HepG2 (cell line): ENCODE results near the gene HCK. TPM values are rescaled to one million over a fixed set of nuclear protein-coding genes. Genes with fewer than 3 reads are reported as not detected.

Experiments used
- ADNP ChIP-seq: sonication (generic); formaldehyde crosslinking; IDR thresholded peaks from 2 replicates; pipeline ENCODE4 v1.4.0; 2020; ENCODE audit warnings: missing genetic modification reagents
- ATRX ChIP-seq: sonication (generic); formaldehyde crosslinking; IDR thresholded peaks from 2 replicates; pipeline ENCODE4 v1.4.0; 2020; ENCODE audit warnings: missing genetic modification reagents, borderline replicate concordance
- CERS6 ChIP-seq: sonication (generic); formaldehyde crosslinking; IDR thresholded peaks from 2 replicates; pipeline ENCODE4 v1.5.0; 2020; ENCODE audit warnings: missing genetic modification reagents
- GABPB1 ChIP-seq: IDR thresholded peaks from 2 replicates; pipeline ENCODE4 v1.6.1; 2016; ENCODE audit warnings: mild to moderate bottlenecking, missing genetic modification reagents, moderate library complexity, missing compliant biosample characterization
- HMGXB3 ChIP-seq: sonication (generic); formaldehyde crosslinking; IDR thresholded peaks from 2 replicates; pipeline ENCODE4 v1.4.0; 2020; ENCODE audit warnings: missing genetic modification reagents, borderline replicate concordance
- HNF4A ChIP-seq: sonication (generic); formaldehyde crosslinking; IDR thresholded peaks from 2 replicates; pipeline ENCODE4 v1.4.0; 2020; ENCODE audit warnings: missing genetic modification reagents
- NCOA2 ChIP-seq: sonication (generic); formaldehyde crosslinking; IDR thresholded peaks from 2 replicates; pipeline ENCODE4 v1.8.0; 2022; ENCODE audit warnings: inconsistent platforms
- NFE2 ChIP-seq: sonication (generic); formaldehyde crosslinking; IDR thresholded peaks from 2 replicates; pipeline ENCODE4 v1.4.0; 2020; ENCODE audit warnings: missing genetic modification reagents
- NFYC ChIP-seq: IDR thresholded peaks from 2 replicates; pipeline ENCODE4 v1.6.1; 2016; ENCODE audit warnings: missing genetic modification reagents, missing compliant biosample characterization
- POGK ChIP-seq: sonication (generic); formaldehyde crosslinking; conservative IDR thresholded peaks from 2 replicates; pipeline ENCODE4 v1.8.0; 2022; ENCODE audit warnings: mild to moderate bottlenecking, moderate library complexity, missing genetic modification reagents
- PRPF4 ChIP-seq: fragments of 200-400 bp; formaldehyde crosslinking; IDR thresholded peaks from 2 replicates; pipeline ENCODE4 v1.6.1; 2016; ENCODE audit warnings: low read length, low read depth; ENCODE audit not compliant: poor library complexity, severe bottlenecking
- SP2 ChIP-seq: sonication (generic); formaldehyde crosslinking; IDR thresholded peaks from 2 replicates; pipeline ENCODE4 v1.5.1; 2020; ENCODE audit warnings: mild to moderate bottlenecking, missing genetic modification reagents
- ZFYVE20 ChIP-seq: sonication (generic); formaldehyde crosslinking; IDR thresholded peaks from 2 replicates; pipeline ENCODE4 v1.8.0; 2023; ENCODE audit warnings: low read depth, mild to moderate bottlenecking, moderate library complexity, missing genetic modification reagents, borderline replicate concordance
- ZGPAT ChIP-seq: IDR thresholded peaks from 2 replicates; pipeline ENCODE4 v1.6.1; 2016; ENCODE audit warnings: mild to moderate bottlenecking
- ZNF646 ChIP-seq: sonication (generic); formaldehyde crosslinking; IDR thresholded peaks from 2 replicates; pipeline ENCODE4 v1.9.0; 2021; ENCODE audit warnings: mild to moderate bottlenecking, missing genetic modification reagents
- polyA plus RNA-seq, 8 experiments: library from polyadenylated mRNA; depleted of rRNA in 3 of 8; stranded (reverse) in 7 of 8; unstranded in 1 of 8; fragments of >200 nt; fragmentation: Illumina TruSeq in 4 of 8; extraction: Trizol in 4 of 8; gene quantifications; 2 replicates each; pipeline versions ENCODE4 v1.2.1 to v1.2.3, GENCODE V29; 2011 to 2016; ENCODE audit warnings: low read depth in 4 of 8, missing spikeins in 1 of 8, mixed read lengths in 1 of 8; ENCODE audit not compliant: insufficient read depth in 1 of 8
- total RNA-seq, 5 experiments: library from RNA; depleted of rRNA; stranded (reverse); fragments of >200 nt; fragmentation: Illumina TruSeq; extraction: Trizol; gene quantifications; 2 replicates each; pipeline ENCODE4 v1.2.3, GENCODE V29; 2016; ENCODE audit warnings: low read depth in 1 of 5

The HCK gene
- total and polyA plus RNA-seq, 2 of the 13 experiments (the other 11 are each of a cell fraction or from before 2014, with no cell fraction given) = 0.04 TPM; not detected in 1

GRCh38 chr20:32111156-32111686 lies 59.2 kb downstream of the HCK start (continued):
- TF ChIP-seq HMGXB3 (no peak), CERS6 (CRISPR knock-in tag) (no peak), PRPF4 (no peak), GABPB1 (no peak), POGK (CRISPR knock-in tag) (0 out of 2 replicates have a peak, but pooled peaks have one; percentile 13), SP2 (CRISPR knock-in tag) (no peak), ZGPAT (CRISPR knock-in tag) (no peak), ZNF646 (CRISPR knock-in tag) (no peak), NFE2 (CRISPR knock-in tag) (no peak), ADNP (CRISPR knock-in tag) (no peak), NFYC (CRISPR knock-in tag) (no peak), ZFYVE20 (CRISPR knock-in tag) (no peak), NCOA2 (CRISPR knock-in tag) (no peak), HNF4A (CRISPR knock-in tag) (no peak), ATRX (no peak)
